Naive B cell (primary cell): Measurements from ENCODE around the gene MPRIP. TPM values are rescaled to one million over a fixed set of nuclear protein-coding genes. Genes with fewer than 3 reads are reported as not detected.

Source experiments
- ATAC-seq, 2 donors: fragments of 150-1000 bp; cut with Tn5 transposase; 2 replicates each; pipeline ENCODE4 v1.10.0; 2021; ENCODE audit warnings: low read depth in 2 of 2, mild to moderate bottlenecking in 2 of 2, moderate library complexity in 2 of 2
- DNase-seq: peaks from one replicate; pipeline ENCODE4 v3.0.0; 2022
- H3K27ac Mint-ChIP-seq, 6 donors: one replicate each; pipeline ENCODE4 v1.8.0; 2020 to 2022; ENCODE audit warnings: mild to moderate bottlenecking in 6 of 6, mixed read lengths in 6 of 6, moderate library complexity in 5 of 6, inconsistent platforms in 2 of 6
- H3K27me3 Mint-ChIP-seq, 3 donors: one replicate each; pipeline ENCODE4 v1.8.0; 2021 to 2022; ENCODE audit warnings: mixed read lengths in 3 of 3, mild to moderate bottlenecking in 1 of 3
- H3K36me3 Mint-ChIP-seq, 2 donors: one replicate each; pipeline ENCODE4 v1.8.0; 2020 to 2022; ENCODE audit warnings: mixed read lengths in 2 of 2, inconsistent platforms in 1 of 2, mild to moderate bottlenecking in 1 of 2
- H3K4me1 Mint-ChIP-seq, 3 donors: one replicate each; pipeline ENCODE4 v1.8.0; 2020 to 2022; ENCODE audit warnings: mixed read lengths in 3 of 3, inconsistent platforms in 1 of 3, mild to moderate bottlenecking in 1 of 3, moderate library complexity in 1 of 3
- H3K4me3 Mint-ChIP-seq, 8 donors: one replicate each; pipeline ENCODE4 v1.8.0; 2020 to 2022; ENCODE audit warnings: mild to moderate bottlenecking in 8 of 8, mixed read lengths in 8 of 8, moderate library complexity in 8 of 8, inconsistent platforms in 2 of 8
- H3K9me3 Mint-ChIP-seq, 7 donors: one replicate each; pipeline ENCODE4 v1.8.0; 2020 to 2022; ENCODE audit warnings: mixed read lengths in 7 of 7, mild to moderate bottlenecking in 5 of 7, inconsistent platforms in 2 of 7, moderate library complexity in 1 of 7
- polyA plus RNA-seq, 6 donors: library from polyadenylated mRNA; unstranded; fragments of 300-500 nt; fragmentation: Illumina TruSeq; gene quantifications; one replicate each; pipeline ENCODE4 v1.2.3, GENCODE V29; 2021; ENCODE audit warnings: low read depth in 6 of 6

Gene MPRIP
- polyA plus RNA-seq, 6 donors from 2014 or later, result 1.9 to 26.0 (median 12.6) TPM

DNA sequence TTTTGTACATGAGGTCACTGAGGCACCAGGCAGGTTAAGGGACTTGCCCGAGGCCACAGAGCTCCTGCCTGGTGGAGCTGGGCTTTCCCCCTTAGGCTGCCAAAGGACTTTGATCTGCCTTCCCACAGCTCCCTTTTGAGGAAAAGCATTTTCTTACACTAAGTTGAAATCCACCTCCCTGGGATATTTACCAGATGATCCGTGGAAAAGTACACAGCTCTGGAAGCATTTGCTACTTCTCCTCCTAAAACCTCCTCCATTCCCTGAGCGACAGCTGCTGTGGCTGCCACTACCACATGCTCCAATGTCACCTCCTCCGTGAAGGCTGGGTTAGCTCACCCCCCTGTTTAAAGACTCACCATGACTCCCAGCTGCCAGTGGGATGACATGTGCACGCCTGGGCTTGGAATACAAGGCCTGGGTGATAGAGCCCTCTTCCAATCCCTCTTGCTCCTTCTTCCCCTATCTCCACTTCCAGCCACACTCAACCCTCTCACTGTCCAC lies 1.2 kb upstream of the MPRIP start:
- H3K27ac Mint-ChIP-seq, result no peak overlapping the region
- no peak for DNase-seq
- H3K4me3 Mint-ChIP-seq, result peak overlapping the region in 6 of 8 donors; percentile 3 to 87 (median 54)
- H3K36me3 Mint-ChIP-seq, result no peaks in the 10 kb centered on the region
- H3K27me3 Mint-ChIP-seq, result no peaks in the 10 kb centered on the region
- no peaks in the 10 kb centered on the region for H3K9me3 Mint-ChIP-seq
- ATAC-seq, result no peak
- H3K4me1 Mint-ChIP-seq, result peaks cover 51 to 55% (median 52%) of the 10 kb centered on the region in 3 donors

DNA sequence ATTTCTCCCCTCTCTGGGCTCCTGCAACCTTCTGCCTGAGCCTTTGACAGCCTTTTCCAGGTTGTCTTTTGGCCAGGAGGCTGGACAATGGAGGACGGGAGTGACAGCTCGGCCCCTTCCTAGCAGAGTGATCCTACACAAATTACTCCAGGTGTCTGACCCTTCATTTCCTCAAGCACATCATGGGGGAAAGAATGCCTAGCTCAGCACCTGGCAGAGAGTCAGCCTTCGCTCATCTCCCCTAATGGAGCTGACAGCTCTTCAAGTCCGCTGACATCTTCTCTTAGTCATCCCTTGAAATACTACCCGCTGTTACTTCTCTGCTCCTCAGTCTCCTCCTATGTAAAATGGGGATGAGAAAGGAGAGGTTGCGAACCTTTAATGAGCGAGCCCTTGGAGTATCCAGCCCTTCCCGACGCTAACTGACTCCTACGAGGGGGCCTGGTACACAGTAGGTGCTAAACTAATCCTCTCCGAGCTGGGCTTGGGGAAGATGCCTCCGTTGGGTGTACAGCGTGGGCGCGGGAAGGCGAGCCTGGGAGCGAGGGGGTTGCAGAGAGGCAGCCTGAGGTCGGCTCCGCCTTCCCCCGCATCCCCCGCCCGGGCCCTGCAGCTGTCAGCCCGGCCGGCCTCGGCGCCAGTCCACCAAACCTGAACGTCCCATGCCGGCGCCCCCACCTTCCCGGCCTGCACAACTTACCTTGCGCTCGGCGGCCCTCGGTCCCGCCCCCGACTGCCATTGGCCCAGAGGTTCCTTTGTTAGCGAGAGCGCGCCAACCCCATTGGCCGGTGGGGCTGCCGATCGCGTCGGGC lies 480 bp upstream of the MPRIP start:
- peak overlapping the region; percentile 69 to 87 (median 79) for H3K4me3 Mint-ChIP-seq
- no peaks in the 10 kb centered on the region for H3K27me3 Mint-ChIP-seq
- ATAC-seq, result peak; percentile 89 to 90
- H3K9me3 Mint-ChIP-seq, result no peaks in the 10 kb centered on the region
- DNase-seq, result peak; percentile 97
- H3K27ac Mint-ChIP-seq, result peak overlapping the region in 3 of 6 donors; percentile 51 to 85 (median 53)
- H3K4me1 Mint-ChIP-seq, result peaks cover 52 to 55% (median 52%) of the 10 kb centered on the region in 3 donors
- no peaks in the 10 kb centered on the region for H3K36me3 Mint-ChIP-seq

DNA sequence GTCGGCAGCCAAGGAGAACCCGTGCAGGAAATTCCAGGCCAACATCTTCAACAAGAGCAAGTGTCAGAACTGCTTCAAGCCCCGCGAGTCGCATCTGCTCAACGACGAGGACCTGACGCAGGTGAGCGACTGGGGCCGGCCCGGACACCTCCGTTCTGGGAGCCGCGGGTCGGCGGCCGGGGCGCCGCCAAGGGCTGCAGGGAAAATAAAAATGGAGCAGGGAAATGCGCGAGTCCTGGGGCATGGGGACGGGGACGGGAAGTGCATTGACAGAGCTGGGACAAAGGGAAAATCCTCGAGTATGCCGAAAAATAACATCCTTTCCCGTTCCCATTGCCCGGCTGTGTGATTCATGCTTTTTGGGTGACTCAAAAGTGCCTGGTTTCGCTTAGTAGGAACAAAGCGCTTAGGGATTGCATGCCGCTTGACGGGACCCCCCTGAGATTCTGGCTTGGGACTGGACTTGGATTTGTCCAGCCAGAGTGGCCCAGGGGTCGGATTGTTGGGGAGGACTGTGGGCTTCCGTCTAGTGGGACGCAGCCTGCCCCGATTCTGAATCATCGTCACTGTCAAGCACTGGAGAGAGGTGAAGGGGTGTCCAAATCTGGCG lies 699 bp downstream of the MPRIP start:
- peak overlapping the region; percentile 77 to 97 (median 92) for H3K27ac Mint-ChIP-seq
- peak; percentile 2 to 4 for ATAC-seq
- no peaks in the 10 kb centered on the region for H3K9me3 Mint-ChIP-seq
- no peaks in the 10 kb centered on the region for H3K36me3 Mint-ChIP-seq
- H3K4me3 Mint-ChIP-seq, result peak overlapping the region; percentile 93 to 98 (median 96)
- no peak for DNase-seq
- H3K4me1 Mint-ChIP-seq, result peaks cover 58 to 61% (median 59%) of the 10 kb centered on the region in 3 donors
- no peaks in the 10 kb centered on the region for H3K27me3 Mint-ChIP-seq

DNA sequence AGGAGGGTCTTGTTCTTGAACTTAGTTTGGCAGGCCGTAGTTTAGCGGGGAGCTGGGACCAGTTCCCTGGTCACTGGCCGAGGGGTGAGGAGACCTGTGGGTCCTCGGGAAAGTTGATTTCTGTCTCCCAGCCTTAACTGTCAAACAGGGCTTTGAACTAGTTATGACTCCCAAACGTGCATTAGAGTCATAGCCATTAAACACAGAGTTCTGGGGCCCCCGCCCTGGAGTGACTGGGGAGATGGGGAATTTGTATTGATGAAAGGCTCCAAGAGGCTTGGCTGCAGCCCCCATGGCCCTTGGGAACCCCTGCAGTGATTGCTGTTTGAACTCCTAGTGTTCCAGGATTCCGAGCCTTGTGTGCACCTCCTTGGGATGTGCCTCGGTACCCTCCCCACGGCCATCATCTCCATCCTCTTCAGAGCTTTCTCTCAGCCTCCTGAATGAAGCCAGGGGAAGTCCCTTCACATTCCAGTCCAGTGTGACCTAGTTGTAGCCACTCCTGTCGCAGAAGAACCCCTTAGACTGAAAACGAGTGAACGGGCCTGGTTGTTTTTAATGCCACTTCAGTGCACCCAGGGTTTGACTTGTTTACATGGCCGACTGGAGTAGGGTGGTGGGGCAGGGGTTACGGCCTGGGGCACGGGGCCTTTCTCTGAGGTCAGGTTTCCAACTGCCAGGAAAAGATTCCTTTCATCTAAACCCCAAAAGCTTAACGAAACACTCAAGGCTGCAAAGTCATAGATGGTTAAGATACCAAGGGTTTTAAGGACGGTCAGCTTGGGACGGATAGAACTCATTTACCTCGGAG lies 1.4 kb downstream of the MPRIP start:
- Mint-ChIP-seq H3K27ac (peak overlapping the region; percentile 77 to 97 (median 92)), H3K36me3 (no peaks in the 10 kb centered on the region), H3K9me3 (no peaks in the 10 kb centered on the region), H3K27me3 (no peaks in the 10 kb centered on the region), H3K4me3 (peak overlapping the region; percentile 93 to 98 (median 96)), H3K4me1 (peaks cover 65 to 68% (median 66%) of the 10 kb centered on the region in 3 donors)
- no peak for DNase-seq
- ATAC-seq, result no peak

DNA sequence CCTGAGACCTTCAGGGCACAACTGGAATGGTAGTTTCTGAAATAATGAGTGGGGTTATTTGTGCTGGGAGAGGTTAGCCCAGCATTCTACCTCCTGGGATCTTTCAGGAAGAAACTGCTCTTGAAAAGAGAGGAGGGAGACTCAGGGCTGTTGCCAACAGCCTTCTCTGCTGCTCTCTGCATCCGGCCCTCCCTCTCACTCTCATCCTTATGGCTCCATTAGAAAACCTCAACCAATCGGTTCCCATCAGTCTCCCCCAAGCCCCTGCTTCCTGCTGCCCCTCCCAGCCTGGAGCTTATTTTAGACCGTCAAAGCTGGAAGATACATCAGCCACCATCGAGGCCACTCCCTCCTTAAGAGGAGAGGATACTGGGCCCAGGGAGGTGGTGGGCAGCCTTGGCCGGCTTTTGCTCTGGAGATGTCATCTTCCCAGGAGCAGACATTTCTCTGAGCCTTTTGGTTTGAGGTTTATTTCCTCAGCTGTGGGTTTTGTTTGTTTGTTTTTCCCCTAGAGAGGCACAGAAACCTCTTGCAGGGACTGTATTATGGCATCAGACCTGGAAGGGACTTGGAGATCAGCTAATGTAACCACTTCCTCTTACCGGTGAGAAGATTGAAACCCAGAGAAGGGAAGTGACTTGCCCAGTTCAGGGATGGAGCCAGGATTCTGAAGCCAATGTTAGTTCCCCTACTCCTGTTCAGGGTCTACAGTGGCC lies 2.7 kb downstream of the MPRIP start:
- Mint-ChIP-seq H3K36me3 (no peaks in the 10 kb centered on the region), H3K9me3 (no peaks in the 10 kb centered on the region), H3K4me1 (peaks cover 65 to 79% (median 76%) of the 10 kb centered on the region in 3 donors), H3K27ac (peak overlapping the region; percentile 33 to 97 (median 86)), H3K27me3 (no peaks in the 10 kb centered on the region), H3K4me3 (peak overlapping the region; percentile 93 to 98 (median 96))
- ATAC-seq (peak; percentile 49 to 56), DNase-seq (peak; percentile 66)

DNA sequence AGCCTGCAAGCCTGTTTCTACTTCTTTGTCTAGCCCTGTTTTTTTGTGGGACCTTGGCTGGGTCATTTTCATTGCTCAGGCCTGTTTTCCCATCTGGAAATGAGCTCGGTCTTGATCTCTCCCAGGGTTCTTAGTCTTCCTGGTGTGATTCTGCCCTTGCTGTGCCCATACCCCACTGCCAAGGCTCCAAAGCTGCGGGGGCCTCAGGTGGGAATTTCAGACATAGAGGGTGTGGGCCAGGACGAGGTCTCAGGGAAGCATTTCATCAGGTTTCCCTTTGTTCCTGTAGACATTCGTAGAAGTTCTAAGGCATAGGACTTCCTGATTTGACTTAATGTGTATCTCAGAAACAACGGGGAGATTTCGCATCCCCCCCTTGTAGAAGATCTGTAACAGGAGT lies 5.8 kb downstream of the MPRIP start:
- H3K4me3 Mint-ChIP-seq, result peak overlapping the region in 6 of 8 donors; percentile 16 to 93 (median 60)

DNA sequence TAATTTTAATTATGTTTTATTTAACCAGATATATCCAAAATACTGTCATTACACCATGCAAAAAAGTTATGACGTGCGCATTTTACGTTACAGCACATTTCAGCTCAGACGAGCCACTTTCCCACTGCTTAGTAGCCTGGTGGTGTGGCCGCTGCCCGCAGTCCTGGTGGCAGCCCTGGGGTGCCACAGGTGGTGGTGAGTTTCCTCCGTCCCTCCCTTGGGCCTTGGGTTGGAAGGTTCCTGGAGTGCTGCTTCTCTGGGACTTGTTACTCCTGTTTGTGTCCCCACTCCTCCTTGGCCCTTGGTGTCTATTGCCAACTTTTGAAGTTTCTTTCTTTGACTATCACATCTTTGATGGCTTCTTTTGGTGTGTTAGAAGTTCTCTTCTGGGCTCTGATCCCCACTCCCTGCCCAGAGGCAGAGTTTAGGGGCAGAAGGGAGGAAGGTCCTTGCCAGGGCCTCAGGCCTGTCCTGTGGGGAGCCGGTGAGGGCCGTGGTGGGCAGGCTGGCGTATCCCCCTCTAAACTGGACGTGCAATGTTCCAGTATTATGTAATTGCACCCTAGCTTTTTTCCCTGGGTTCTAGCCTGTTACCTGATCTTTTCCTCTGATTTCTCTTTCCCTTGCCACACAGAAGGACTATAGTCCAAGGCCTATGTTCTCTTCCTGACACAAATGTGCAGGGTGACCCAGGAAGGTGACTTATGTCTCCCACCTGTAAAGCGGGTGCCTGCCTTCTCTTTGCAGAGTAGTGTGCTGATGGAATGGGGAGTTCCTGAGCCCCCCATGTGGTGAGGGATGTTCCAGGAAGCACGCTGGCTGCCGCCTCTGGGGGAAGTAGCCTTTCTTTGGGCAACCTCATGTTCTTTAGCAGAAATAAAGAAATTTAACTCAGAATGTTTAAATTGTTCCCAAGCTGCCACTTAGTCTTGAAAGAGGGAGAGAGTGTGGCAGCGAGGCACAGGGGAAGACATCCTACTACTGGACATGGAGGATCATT lies 8.4 kb downstream of the MPRIP start:
- Mint-ChIP-seq H3K4me1 (peaks cover 64 to 85% (median 80%) of the 10 kb centered on the region in 3 donors), H3K9me3 (no peaks in the 10 kb centered on the region), H3K4me3 (peak overlapping the region in 7 of 8 donors; percentile 5 to 71 (median 33)), H3K36me3 (no peaks in the 10 kb centered on the region), H3K27me3 (no peaks in the 10 kb centered on the region), H3K27ac (peak overlapping the region in 5 of 6 donors; percentile 12 to 94 (median 66))
- ATAC-seq, result no peak
- no peak for DNase-seq

More for the DNA sequence above, 5.8 kb downstream of the MPRIP start:
- peaks cover 75 to 96% (median 88%) of the 10 kb centered on the region in 3 donors for H3K4me1 Mint-ChIP-seq
- H3K27ac Mint-ChIP-seq, result peak overlapping the region in 5 of 6 donors; percentile 13 to 76 (median 43)
- H3K9me3 Mint-ChIP-seq, result no peaks in the 10 kb centered on the region
- H3K36me3 Mint-ChIP-seq, result no peaks in the 10 kb centered on the region
- no peak for DNase-seq
- no peak for ATAC-seq
- H3K27me3 Mint-ChIP-seq, result no peaks in the 10 kb centered on the region

DNA sequence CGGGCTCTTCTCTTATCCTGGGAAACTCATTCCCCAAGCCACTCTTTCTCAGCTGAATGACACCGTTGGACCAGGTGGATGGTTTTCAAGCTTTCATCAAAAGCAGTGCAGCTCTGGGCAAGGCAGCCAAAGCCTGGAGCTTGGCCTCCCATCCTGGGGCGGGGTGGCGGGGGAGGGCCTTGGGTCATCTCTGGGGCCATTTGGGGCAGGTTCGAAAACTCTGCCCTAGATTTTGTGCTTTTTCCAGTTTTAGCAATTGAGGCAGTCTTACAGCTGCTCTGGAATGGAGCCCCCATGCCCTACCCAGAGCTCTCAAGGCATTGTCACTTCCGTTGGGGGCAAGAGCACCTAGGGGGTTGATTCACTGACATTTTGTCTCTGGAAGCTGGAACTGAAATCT lies 9.1 kb downstream of the MPRIP start:
- no peaks in the 10 kb centered on the region for H3K36me3 Mint-ChIP-seq

DNA sequence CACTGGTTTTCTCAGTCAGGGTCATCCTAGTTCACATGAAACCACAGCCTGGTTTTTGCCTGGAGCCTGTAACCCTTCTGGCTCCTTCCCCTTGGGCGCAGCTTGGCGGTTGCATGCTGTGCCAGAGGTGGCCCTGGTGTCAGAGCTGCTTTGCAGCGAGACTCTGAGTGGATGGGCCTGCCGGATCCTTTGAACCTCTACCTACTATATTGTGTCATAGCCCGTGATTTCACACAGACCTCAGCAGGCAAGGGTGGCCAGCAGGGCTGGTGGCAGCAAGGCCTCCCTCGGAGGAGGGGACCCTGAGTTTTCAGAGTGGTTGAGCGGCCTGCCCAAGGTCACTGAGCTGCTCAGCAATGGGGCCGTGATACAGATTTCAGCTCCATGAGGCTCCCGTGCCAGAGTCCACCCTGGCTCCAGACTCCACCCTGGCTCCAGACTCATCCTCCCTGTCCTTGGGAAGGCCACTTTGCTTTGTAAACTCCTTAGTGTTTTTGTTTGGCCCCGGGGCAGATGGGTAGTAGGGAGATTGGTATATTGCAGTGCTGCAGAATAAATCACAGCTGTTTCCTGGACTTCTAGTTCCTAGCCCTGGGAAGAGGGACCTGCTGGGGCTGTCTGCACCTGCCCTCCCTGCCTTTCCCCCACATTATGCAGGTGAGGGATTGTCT lies 9.7 kb downstream of the MPRIP start:
- Mint-ChIP-seq H3K36me3 (no peaks in the 10 kb centered on the region), H3K9me3 (no peaks in the 10 kb centered on the region), H3K4me1 (peaks cover 57 to 80% (median 71%) of the 10 kb centered on the region in 3 donors), H3K27ac (peak overlapping the region in 4 of 6 donors; percentile 41 to 77 (median 51)), H3K4me3 (peak overlapping the region in 5 of 8 donors; percentile 47 to 69 (median 64)), H3K27me3 (no peaks in the 10 kb centered on the region)
- ATAC-seq (no peak), DNase-seq (no peak)

More for the DNA sequence above, 9.1 kb downstream of the MPRIP start:
- no peak for ATAC-seq
- Mint-ChIP-seq H3K9me3 (no peaks in the 10 kb centered on the region), H3K27ac (peak overlapping the region in 2 of 6 donors; percentile 67 to 94), H3K27me3 (no peaks in the 10 kb centered on the region), H3K4me1 (peaks cover 59 to 82% (median 76%) of the 10 kb centered on the region in 3 donors), H3K4me3 (peak overlapping the region in 5 of 8 donors; percentile 19 to 69 (median 56))
- no peak for DNase-seq

DNA sequence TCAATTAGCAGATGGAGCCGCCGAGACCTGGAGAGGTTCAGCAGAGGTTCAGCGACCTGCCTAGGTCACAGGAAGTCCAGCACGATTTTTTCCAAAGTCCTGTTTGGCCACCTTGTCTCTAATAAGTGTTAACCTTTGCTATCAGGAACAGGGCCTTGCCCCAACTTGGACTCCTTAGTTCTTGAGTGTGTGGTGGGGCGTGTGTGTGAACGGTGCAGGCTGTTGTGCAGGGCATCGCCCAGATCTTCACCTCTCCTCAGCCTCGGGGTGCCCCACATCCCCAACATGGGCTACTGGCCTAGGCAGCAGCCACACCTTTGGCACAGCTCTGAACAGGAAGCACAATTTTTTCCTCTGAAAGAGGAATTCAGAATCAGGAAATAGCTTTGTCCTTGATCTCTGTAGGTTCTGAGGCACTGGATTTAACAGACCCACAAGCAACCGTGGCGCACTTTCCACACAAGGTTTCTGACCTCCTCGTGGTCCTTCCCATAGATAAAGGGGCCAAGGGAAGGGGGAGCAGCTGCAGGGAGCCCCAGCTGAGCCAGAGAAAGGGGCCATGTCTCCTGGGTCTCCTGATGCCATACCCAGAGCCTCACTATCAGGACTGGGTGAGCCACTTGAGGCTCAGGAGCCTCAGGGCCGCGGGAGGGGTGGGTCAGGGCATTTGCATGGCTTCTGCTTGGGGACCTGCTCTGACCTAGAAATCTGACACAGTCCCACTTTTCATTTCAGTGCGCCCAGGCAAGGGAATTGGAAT lies 10.4 kb downstream of the MPRIP start:
- Mint-ChIP-seq H3K27me3 (no peaks in the 10 kb centered on the region), H3K9me3 (no peaks in the 10 kb centered on the region), H3K27ac (peak overlapping the region in 5 of 6 donors; percentile 60 to 80 (median 77)), H3K4me3 (peak overlapping the region in 6 of 8 donors; percentile 19 to 65 (median 56)), H3K36me3 (no peaks in the 10 kb centered on the region), H3K4me1 (peaks cover 52 to 74% (median 65%) of the 10 kb centered on the region in 3 donors)
- ATAC-seq (no peak), DNase-seq (no peak)
